OCI-LY1 (cell line): ENCODE data around the gene C2CD5.

Source experiments
- H2AFZ ChIP-seq: fragments of 200-600 bp; sonication (generic), shearing (Covaris generic); 2 replicates; pipeline ENCODE4 v1.6.0; 2014; ENCODE audit warnings: antibody characterized with exemption, mild to moderate bottlenecking, low read length
- H3F3A ChIP-seq: fragments of 200-600 bp; sonication (generic), shearing (Covaris generic); 2 replicates; pipeline ENCODE4 v1.6.0; 2014; ENCODE audit warnings: mild to moderate bottlenecking, antibody characterized with exemption, low read length, moderate library complexity; ENCODE audit not compliant: insufficient read depth
- H3K27ac ChIP-seq: fragments of 200-600 bp; sonication (generic); 2 replicates; pipeline ENCODE4 v1.5.1; 2014; ENCODE audit warnings: low read length, mixed run types, mild to moderate bottlenecking, low read depth; ENCODE audit not compliant: poor library complexity, severe bottlenecking
- H3K27me3 ChIP-seq: fragments of 200-600 bp; sonication (generic); 2 replicates; pipeline ENCODE4 v1.6.0; 2014; ENCODE audit warnings: antibody characterized with exemption, mild to moderate bottlenecking, low read length, moderate library complexity; ENCODE audit not compliant: insufficient read depth
- H3K36me3 ChIP-seq: fragments of 200-600 bp; sonication (generic); 2 replicates; pipeline ENCODE4 v1.6.1; 2014; ENCODE audit warnings: mild to moderate bottlenecking, antibody characterized with exemption, low read length, moderate library complexity, mixed read lengths; ENCODE audit not compliant: insufficient read depth
- H3K4me1 ChIP-seq: fragments of 200-600 bp; sonication (generic); 2 replicates; pipeline ENCODE4 v1.5.1; 2014; ENCODE audit warnings: mild to moderate bottlenecking, low read length, moderate library complexity; ENCODE audit not compliant: insufficient read depth, severe bottlenecking
- H3K4me2 ChIP-seq: fragments of 200-600 bp; sonication (generic), shearing (Covaris generic); 2 replicates; pipeline ENCODE4 v1.6.1; 2014; ENCODE audit warnings: low read length
- H3K4me3 ChIP-seq: fragments of 200-600 bp; sonication (generic); 2 replicates; pipeline ENCODE4 v1.5.1; 2014; ENCODE audit warnings: low read length, low read depth, mild to moderate bottlenecking, mixed read lengths; ENCODE audit not compliant: poor library complexity, severe bottlenecking
- H3K79me2 ChIP-seq: fragments of 200-600 bp; shearing (Covaris generic); 2 replicates; pipeline ENCODE4 v1.6.1; 2016; ENCODE audit warnings: mixed run types, low read length, mixed read lengths; ENCODE audit not compliant: insufficient read depth
- H3K9ac ChIP-seq: fragments of 200-600 bp; sonication (generic), shearing (Covaris generic); 2 replicates; pipeline ENCODE4 v1.6.1; 2014; ENCODE audit warnings: mild to moderate bottlenecking, low read length, mixed read lengths
- H3K9me2 ChIP-seq: fragments of 200-600 bp; sonication (generic), shearing (Covaris generic); 2 replicates; pipeline ENCODE4 v1.6.1; 2014; ENCODE audit warnings: low read depth, mild to moderate bottlenecking, low read length, mixed read lengths
- H3K9me3 ChIP-seq: fragments of 200-600 bp; shearing (Covaris generic); 2 replicates; pipeline ENCODE4 v1.6.1; 2014; ENCODE audit warnings: low read length, mixed read lengths
- H4K20me1 ChIP-seq: fragments of 200-600 bp; sonication (generic), shearing (Covaris generic); 2 replicates; pipeline ENCODE4 v1.6.0; 2016; ENCODE audit warnings: mild to moderate bottlenecking, low read length; ENCODE audit not compliant: insufficient read depth
- CTCF ChIP-seq: fragments of 200-600 bp; sonication (generic), shearing (Covaris generic); IDR thresholded peaks from 2 replicates; pipeline ENCODE4 v1.5.1; 2017; ENCODE audit warnings: mild to moderate bottlenecking, antibody characterized with exemption, low read length, moderate library complexity, mixed read lengths
- EZH2 ChIP-seq: fragments of 200-600 bp; sonication (generic), shearing (Covaris generic); IDR thresholded peaks from 2 replicates; pipeline ENCODE4 v1.8.0; 2017; ENCODE audit warnings: borderline replicate concordance, mixed run types, mild to moderate bottlenecking, antibody characterized with exemption, low read length, moderate library complexity, mixed read lengths

The C2CD5 gene

DNA sequence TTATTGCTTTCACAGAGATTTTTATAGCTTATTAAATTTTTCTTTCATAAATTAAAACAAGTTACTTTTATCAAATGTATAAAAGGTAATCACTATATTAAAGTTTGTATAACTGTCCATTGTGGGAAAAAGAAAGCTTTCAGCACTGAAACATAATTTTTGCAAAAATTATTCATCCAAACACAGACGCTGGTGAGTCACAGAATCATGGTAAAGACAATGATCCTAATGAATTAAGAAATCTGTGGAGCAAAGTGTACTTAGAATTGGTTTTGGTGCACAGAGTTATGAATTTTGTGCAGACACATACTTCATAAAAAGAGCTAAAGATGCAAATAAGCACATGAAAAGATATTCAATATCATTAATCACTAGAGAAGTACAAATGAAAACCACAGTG, 31.7 kb upstream of the C2CD5 start:
- H3K79me2 ChIP-seq: no peaks in the 10 kb centered on the region
- H3K4me3 ChIP-seq: no peak overlapping the region
- no peak overlapping the region for H2AFZ ChIP-seq
- H3K9me3 ChIP-seq: no peaks in the 10 kb centered on the region
- H3K4me2 ChIP-seq: no peak overlapping the region
- no peaks in the 10 kb centered on the region for H3F3A ChIP-seq
- H4K20me1 ChIP-seq: no peaks in the 10 kb centered on the region
- H3K36me3 ChIP-seq: no peaks in the 10 kb centered on the region
- H3K27me3 ChIP-seq: no peaks in the 10 kb centered on the region
- no peak overlapping the region for H3K9ac ChIP-seq
- no peaks in the 10 kb centered on the region for H3K9me2 ChIP-seq
- no peaks in the 10 kb centered on the region for H3K4me1 ChIP-seq
- no peak overlapping the region for H3K27ac ChIP-seq
- no peak for TF ChIP-seq CTCF
- no peak for TF ChIP-seq EZH2

DNA sequence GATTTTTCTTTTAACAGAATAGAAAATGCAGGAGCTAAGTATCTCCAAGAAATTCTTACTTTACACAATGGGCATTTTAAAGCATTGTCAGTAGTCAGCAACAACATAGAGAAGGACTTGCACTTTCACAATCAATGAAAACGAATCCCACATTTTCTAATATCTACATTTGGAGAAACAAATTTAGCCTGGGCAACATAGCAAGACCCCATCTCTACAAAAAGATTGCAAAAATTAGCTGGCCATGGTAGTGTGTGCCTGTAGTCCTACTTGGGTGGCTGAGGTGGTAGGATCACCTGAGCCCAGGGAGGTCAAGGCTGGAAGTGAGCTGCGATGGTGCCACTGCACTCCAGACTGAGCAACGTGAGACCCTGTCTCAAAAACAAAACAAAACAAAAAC, 30.6 kb upstream of the C2CD5 start:
- H3K27me3 ChIP-seq: no peaks in the 10 kb centered on the region
- H3K9ac ChIP-seq: no peak overlapping the region
- no peaks in the 10 kb centered on the region for H3K9me3 ChIP-seq
- TF ChIP-seq EZH2 (no peak), CTCF (no peak)
- H3K4me1 ChIP-seq: no peaks in the 10 kb centered on the region
- H3K36me3 ChIP-seq: no peaks in the 10 kb centered on the region
- H3K79me2 ChIP-seq: no peaks in the 10 kb centered on the region
- no peak overlapping the region for H3K4me3 ChIP-seq
- H3K4me2 ChIP-seq: no peak overlapping the region
- H3K27ac ChIP-seq: no peak overlapping the region
- H3F3A ChIP-seq: no peaks in the 10 kb centered on the region
- H2AFZ ChIP-seq: no peak overlapping the region
- H3K9me2 ChIP-seq: no peaks in the 10 kb centered on the region
- H4K20me1 ChIP-seq: no peaks in the 10 kb centered on the region

- TF ChIP-seq CTCF (no peak), EZH2 (no peak)
- H2AFZ ChIP-seq: no peak overlapping the region
- H3K4me3 ChIP-seq: no peak overlapping the region
- H3K36me3 ChIP-seq: no peaks in the 10 kb centered on the region
- H3K79me2 ChIP-seq: no peaks in the 10 kb centered on the region
- H3K4me1 ChIP-seq: no peaks in the 10 kb centered on the region
- no peaks in the 10 kb centered on the region for H3K9me2 ChIP-seq
- no peak overlapping the region for H3K4me2 ChIP-seq
- no peak overlapping the region for H3K9ac ChIP-seq
- no peak overlapping the region for H3K27ac ChIP-seq
- H3F3A ChIP-seq: no peaks in the 10 kb centered on the region
- no peaks in the 10 kb centered on the region for H3K9me3 ChIP-seq
- no peaks in the 10 kb centered on the region for H3K27me3 ChIP-seq
- no peaks in the 10 kb centered on the region for H4K20me1 ChIP-seq
These were observed 28.8 kb upstream of the C2CD5 start for GRCh38 chr12:22573181-22573580.
